ENCODE data around the gene CD38.

Gene CD38

DNA sequence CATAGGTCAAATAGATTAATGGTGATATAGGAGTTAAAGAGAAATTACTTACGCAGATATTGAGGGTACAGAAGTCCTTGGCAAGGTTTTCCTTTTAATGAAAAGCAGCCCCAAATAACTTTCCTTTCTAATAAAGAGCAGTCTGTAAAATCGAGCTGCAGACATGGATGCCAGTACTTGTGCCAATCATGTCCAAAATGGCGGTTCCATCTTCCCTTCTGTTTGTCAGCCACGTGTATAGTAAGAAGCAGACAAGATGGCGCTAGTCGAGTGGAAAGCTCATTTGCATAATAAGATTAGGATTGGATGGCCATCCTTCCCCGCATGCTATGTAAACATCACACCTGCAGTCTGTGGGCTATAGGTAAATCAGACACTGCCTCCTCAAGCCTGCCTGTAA lies 92.0 kb downstream of the CD38 start:
- DNase-seq: no peak

DNA sequence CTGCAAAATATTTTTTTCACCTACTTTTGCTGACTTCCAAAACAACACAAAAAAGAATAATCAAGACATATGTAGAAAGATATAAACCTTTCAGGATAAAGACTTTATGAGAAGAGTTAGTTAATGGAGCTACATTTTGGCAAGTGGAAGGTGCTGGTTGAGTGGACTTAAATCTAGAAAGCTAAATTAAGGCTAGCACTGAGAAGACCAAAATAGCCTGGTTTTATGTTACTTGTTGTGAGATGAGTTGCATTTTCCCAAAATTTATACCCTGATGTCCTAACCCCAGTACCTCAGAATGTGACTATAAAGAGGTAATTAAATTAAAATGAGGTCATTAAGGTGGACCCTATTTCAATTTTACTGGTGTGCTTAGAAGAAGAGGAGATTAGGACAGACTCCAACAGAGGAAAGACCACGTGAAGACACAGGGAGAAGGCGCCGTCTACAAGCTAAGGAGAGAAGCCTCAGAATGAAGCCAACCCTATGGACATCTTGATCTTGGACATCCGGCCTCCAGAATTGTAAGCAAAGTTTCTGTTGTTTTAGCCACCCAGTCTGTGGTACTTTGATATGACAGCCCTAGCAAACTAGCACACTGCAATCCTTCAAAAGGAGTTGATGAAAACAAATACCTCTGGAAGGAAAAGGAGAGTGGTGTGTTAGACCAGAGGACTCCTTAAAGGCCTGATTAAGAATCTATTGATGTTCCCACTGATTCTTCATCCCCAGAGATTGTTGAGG lies 93.0 kb downstream of the CD38 start:
- no peak for DNase-seq

DNA sequence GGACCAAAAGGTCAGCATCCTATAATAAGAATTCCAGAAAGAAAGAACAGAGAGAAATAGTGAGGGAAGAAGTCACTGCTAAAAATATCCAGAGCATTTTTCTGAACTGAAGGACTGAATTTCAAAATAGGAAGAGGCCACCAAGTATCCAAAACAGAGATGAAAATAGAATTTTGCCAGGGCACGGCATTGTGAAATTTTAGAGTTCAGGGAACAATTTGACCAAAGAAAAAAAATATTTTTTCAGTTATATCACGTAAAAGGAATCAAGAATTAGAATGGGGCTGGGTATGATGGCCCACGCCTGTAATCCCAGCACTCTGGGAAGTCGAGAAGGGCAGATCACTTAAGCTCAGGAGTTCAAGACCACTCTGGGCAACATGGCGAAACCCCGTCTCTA lies 95.0 kb downstream of the CD38 start:
- no peak for DNase-seq

DNA sequence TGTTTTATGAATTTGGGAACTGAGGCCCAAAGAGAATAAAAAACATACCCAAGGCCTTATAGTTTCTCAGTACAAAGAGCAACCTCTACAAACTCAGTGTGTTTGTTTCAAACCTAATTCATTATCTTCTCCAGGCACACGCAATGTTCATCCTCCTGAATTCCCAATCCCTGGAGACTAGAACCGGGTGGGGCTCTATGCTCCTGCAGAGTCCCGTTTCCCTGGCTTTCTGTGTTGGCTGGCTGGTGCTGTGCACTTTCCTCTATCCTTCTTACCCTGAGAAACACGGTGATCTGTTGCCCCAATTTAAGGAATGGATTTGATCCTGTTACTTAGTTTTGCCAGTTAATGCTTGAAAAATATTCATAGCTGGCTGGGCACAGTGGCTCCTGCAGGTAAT lies 96.5 kb downstream of the CD38 start:
- no peak for DNase-seq

DNA sequence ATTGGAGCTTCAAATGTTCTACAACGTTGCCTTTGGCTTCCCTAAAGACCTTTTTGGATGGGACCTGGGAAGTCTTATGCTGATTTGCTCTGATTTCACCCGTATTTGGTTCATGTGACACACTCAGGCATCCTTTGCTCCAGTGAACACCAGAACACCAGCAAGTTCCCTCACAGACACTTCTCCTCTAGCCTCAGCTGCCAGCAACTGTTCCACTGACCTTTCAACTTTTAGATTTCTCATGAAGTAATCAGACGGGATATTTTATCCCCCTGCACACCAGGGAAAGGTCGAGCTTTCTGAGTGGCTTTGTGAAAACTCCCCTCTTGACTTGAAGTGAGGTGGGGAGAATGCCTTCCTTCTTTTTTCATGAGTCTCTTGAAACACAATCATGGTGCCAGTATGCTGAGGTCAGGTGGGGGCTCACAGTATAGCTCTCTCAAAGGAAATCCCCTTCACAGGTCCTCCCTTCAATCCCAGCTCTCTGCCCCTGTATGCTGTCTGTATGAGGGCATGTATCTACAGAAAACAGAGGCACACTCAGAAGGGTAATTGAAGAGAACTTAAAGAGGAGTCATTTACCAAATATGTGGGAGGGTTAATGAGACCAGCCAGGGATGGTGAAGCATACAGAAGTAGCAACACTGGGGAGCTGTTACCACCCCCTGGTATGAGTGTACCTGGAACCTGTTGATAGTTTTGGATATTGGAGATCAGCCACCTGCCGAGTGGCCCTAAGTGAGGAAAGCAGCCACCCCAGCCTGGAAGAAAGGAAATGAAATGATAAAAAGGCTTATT lies 97.7 kb downstream of the CD38 start:
- no peak for DNase-seq

DNA sequence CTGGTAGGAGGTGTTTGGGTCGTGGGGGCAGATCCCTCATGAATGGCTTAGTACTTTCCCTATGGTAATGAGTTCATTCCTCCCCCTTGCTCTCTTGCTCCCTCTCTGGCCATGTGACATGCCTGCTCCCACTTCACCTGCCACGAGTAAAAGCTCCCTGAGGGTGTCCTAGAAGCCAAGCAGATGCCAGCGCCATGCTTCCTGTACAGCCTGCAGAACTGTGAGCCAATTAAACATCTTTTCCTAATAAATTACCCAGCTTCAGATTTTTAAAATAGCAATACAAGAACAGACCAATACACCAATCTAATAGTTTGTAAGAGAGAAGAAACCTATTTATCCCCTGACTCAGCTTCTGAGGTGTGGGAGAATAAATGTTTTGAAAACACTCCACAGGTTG lies 99.9 kb downstream of the CD38 start:
- DNase-seq: peak; percentile 9

DNA sequence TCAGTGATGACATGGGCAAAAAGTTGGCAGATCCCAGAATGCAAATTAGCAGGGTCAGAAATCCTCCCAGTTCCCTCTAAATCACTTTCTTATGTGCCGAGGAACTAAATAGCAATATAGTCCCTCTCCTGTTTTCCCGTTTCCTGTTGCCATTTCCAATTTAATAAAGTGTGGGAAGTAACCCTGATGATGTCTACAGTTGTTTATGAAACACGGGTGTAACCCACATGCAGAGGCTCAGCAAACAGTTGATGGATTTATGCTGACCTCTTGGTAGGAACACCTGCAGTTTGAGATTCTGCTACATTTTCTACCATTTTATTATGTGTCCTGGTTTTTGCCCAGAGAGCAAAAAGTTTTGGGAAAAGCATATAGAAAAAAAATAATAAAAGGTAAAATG lies 103.7 kb downstream of the CD38 start:
- DNase-seq: no peak

DNA sequence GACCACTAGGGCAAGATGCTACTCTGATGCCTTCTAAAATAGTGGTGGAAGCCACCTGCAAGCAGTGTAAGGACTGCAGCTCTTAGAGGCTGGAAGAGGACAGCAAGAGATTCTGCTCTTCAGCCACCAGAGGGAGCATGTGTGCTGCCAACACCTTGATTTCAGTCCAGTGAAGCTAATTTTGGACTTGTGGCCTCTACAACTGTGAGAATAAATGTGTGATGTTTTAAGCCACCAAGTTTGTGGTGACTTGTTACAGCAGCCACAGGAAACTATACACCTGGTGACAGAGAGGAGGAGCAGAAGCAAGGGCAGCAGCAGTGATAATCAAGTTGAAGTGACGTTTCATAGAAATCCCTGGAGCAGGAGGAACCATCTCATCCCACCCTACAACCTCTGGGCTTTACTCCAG lies 104.6 kb downstream of the CD38 start:
- peak; percentile 51 for DNase-seq

DNA sequence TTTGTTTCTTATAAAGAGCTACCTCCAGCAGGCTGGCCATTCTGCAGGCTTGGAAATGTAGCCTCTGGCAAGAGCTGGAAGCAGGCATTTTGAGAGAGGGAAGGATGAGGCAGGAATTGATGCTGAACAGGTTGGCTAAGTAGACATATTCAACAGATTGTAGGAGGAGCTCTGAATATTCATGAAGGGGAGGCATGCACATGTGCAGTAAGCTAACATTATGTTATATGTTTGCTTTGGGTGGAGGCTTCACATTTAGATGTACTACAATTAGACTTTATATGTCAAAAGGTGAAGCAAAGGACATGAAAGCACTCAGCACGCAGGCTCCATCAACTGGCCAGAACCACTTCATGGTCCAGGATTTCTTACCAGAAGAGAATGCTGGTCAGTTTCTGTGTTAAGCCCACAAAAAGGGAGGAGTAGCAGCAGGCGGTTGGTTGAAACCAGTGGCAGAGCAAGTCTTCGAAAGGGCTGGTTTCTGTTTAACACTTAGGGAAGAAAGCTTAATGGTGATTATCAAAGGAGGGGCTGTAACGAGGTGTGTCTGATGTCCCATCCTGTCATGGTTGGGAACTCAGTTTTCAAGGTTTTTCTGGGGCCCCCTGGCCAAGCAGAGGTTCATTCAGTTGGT lies 105.6 kb downstream of the CD38 start:
- DNase-seq: no peak

DNA sequence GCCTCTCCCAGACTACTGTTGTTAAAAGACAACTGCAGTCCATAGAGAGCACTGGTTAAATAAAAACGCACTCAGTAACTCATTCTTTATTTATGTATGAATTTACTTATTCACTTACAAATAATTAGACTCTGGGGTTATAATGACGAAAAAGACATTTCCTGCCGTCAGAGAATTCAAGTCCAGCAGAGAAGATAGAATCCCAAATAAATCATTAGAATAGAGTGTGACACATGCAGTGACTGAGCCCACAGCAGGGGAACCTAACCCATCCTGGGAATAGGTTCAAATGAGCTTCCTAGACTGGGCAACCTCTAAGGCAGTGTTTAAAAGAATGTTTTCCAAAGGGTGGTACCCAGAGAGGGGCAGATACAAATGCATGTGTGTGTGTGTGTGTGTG lies 106.5 kb downstream of the CD38 start:
- DNase-seq: no peak

DNA sequence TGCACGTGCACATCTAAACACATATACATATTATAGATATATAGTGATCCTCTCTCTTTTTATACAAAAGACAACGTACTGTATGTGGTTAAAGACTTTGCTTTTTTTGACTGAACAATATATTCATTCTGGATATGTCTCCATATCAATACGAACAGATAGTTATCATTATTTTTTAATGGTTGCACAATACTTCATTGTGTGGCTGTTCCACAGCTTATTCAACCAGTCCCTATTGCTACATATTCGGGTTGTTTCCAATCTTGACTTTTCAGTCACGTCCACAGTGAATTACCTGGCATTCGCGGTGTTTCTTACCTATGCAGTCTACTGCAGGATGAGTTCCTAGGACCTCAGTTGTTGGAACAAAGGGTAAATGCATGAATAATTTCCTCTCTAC lies 107.3 kb downstream of the CD38 start:
- no peak for DNase-seq

DNA sequence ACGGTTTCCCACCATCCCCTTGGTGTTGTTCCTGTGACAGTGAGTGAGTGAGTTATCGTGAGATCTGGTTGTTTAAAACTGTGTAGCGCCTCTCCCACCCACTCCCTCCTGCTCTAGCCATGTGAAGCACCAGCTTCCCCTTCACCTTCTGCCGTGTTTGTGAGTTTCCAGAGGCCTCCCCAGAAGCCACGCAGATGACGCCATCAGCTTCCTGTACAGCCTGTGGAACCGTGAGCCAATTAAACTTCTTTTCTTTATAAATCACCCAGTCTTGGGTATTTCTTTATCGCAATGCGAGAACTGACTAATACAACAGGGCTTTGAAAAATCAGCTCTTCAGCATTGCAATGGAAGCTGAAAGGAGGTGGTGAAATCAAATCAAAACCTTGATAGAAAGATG lies 110.4 kb downstream of the CD38 start:
- DNase-seq: peak; percentile 24

DNA sequence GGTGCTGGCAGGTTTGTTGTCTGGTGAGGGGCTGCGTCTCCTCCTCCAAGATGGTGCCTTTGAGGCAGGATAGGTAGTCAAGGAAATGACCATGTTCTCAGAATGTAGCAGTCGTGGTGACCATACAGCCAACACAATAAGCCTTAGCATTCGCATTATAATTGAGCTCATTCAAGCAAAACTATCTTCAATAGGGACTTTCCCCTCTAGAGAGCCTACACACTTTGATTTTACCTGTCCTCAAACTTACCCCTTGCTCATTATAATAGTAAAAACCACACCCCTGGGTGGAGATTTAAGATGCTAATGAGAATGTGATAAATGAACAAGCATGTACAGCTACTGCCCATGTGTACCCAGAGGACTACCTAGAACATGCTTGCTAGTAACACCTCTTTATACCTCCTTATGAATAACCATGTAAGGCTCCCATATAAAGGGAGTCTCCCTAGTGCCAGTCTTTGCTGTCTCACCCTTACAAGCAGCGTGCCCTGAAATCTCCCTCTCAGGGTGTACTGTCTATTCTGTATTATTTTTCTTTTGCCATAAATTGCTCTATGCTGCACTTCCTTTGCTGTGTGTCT lies 112.2 kb downstream of the CD38 start:
- DNase-seq: no peak

DNA sequence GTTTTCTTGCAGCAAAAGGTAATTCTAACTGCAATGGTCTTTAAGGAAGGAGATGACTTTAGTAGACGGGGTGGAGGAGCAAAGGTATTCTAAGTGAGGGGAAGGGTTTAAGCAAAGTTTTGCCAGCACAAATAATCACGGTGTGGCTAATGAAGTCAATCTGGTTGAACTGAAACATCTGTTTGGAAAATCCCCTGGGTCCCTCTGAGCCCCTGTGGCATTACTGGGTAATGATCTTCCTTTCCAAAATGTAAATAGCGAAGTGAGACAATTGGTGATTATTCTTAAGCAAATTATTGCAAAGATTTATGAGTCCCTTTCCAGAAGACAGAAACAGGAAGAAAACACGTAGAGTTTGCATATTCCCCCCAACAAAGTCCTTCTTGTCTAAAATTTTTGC lies 113.2 kb downstream of the CD38 start:
- DNase-seq: no peak

DNA sequence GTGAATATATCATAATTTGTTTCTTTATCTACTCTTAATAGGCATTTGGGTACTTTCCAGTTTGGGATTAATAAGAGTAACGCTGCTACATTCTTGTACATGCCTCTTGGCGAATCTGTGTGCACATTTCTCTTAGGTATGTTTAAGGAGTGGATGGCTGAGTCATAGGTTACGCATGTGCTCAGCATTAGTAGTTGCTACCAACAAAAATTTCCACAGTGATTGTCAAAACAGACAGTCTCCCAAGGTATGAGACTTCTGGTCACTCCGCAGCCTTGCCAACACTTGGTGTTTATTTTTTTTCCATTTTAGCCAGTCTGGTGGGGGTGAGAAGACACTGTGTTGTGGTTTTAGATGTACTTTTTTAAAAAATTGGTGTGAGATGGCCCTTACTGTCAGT lies 115.8 kb downstream of the CD38 start:
- no peak for DNase-seq

DNA sequence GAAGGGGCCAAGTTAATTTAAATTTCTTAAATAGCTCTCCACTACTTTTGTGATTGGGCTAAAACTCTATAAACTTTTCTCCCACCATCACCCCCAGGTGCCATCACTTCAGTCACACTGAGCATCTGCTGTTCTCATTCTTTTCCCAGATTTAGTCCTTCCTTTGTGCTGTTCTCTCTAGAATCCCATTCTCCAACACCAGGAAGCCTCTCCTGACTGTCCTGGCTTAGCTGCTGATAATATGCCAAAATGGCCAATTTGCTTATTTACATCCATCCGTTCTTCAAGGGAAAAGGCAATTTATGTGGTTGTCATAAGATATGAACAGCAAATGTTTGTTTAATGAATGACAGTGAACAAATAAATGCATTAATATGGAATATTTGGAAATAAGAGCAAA lies 116.3 kb downstream of the CD38 start:
- no peak for DNase-seq

DNA sequence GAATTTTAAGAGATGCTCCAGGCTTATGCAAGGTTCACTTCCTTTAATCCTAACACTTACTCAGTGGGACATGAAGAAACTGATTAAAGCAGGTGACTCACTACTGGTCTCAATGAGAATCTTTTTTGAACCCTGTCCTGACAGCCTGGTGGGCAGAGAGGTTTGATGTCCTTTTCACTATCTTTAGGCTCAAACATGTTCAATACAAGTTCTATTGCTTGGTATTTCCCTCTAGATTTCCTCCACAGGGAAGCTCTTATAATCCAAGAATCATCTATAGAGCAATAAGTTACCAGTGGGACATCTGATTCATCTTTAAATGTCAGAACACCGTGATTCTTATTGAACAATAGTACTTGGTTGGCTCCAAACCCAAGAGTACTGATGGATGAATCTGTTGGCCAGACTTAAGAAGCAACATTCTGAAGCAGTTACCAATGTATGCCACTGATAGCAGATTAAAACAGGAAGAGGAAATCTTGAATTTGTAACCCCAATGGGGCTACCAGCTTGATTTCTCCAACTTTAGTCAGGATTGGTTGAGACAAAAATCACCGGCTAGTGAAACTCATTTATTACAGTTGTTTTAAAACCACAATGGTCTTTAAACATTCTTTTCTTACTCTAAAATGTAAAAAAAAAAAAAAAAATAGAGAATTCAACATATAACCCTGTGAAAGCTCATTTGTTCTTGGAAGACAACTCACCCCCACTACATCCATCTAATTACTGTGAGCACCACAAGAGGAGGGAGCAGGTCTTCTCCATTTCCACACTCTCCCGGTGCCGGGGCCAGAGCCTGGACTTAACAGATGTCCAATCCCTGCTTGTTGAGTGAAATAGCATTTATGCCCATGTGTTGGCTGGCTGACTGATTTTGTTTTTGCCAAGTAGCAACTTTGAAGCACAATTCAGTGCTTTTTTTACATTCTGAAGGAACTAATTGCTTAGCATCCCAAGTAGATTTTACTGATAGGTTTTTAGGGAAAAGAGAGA lies 117.1 kb downstream of the CD38 start:
- no peak for DNase-seq

DNA sequence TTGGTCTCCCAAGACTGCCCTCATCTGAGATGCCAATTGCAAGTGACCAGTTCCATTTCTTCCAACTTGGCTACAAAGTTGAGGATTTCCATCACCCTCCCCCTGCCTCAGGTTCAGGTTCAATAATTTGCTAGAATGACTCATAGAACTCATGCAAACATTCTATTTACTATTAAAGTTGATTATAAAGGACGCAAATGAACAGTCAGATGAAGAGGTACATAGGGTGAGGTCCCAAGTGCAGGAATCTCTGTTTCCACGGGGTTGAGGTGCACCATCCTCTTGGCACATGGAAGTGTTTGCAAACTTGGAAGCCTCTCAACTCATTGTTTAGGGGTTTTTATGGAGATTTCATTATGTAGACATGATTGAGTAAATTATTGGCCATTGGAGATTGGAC lies 119.4 kb downstream of the CD38 start:
- DNase-seq: no peak

DNA sequence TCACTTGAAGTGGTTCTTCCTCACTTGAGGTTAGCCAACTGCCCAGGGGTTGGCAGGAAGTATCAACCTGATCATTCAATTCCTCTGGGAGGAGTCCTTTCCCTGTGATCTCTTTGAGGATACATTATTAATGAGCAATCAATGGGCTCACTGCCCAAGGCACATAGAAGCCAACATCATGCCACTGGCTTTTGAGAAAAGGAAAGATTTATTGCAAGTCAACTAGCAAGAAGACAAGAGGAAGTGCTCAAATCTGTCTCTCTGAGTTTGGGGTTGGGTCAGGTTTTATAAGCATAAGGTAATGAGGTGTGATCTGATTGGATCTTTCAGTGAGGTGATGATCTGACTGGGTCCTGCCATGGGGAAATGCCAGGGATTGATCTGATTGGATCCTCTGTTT lies 120.8 kb downstream of the CD38 start:
- DNase-seq: no peak

DNA sequence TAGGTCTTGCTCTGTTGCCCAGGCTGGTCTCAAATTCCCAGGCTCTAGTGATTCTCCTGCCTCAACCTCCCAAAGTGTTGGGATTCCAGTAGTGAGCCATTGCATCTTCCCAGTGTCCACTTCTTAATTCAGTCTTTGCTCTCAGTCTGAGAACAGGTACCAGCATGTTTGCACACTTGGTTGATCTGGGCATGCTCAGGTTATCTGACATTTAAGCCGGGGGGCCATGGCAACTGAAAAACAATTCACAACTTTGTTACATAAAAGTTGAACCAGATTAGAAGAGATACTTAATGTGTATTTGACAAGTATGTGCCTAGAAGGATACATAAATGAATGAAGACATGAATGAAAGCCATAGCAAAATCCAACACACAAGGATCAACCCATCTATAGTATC lies 121.4 kb downstream of the CD38 start:
- no peak for DNase-seq

DNA sequence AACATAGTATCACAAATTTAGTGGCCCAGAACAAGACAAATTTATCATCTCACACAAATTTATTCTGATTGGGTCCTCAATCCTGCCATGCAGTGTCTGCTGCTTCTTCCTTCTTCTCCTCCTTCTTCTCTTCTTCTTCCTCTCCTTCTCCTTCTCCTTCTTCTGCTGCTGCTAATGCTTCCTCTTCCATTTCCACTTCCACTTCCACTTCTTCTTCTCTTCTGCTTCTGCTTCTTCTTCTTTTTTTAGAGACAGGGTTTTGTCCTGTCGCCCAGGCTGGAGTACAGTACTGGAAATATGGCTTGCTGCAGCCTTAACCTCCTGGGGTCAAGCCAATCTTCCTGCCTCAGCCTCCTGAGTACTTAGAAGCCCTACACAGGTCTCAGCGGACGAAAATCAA lies 122.9 kb downstream of the CD38 start:
- DNase-seq: no peak

DNA sequence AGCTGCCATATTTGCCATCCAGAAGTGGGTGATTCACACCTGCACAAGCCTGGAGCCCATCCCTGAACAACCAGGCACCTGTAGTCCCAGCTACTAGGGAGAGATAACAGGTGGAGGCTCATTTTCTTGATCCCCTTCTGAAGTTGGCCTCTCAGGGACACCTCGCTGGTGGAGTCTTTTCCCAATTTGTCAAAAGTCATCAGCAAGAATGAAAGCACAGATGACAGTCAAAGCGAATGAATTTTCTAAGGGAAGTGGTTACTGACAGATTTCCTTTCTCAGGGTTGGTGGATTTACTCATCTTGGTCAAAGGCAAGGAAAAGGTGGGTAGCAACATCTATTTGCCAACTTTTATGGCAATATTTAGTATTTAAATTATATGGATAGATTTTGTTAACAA lies 123.9 kb downstream of the CD38 start:
- peak; percentile 11 for DNase-seq

DNA sequence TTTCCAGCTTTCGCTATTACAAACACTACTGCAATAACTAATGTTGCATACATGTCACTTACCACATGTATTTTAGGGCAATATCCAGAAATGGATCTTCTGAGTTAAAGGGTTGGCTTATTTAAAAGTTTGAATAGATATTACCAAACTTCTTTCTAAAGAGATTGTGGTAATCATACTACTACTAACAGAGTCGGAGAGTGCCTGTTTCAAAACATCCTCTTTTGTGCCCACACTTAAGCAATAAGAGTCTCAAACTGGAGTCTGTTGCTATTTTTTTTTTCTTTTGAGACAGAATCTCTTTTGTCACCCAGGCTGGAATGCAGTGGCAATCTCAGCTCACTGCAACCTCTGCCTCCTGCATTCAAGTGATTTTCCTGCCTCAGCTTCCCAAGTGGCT lies 124.6 kb downstream of the CD38 start:
- no peak for DNase-seq
